Omental fat pad (tissue), 4 donors: ENCODE results near the gene AKAP7. TPM values are rescaled to one million over a fixed set of nuclear protein-coding genes. Genes with fewer than 3 reads are reported as not detected.

ENCODE experiments used
- ATAC-seq: fragments of 150-250 bp; one replicate; pipeline ENCODE4 v1.9.1; 2016; ENCODE audit warnings: mild to moderate bottlenecking, moderate library complexity; ENCODE audit not compliant: low FRiP score
- DNase-seq: peaks from one replicate; pipeline ENCODE4 v3.0.0-alpha.2; 2019; ENCODE audit warnings: low spot score
- CTCF ChIP-seq, 3 donors: fragments of 450-650 bp; IDR thresholded peaks; one replicate each; pipeline ENCODE4 v1.5.1; 2016 to 2017; ENCODE audit warnings: antibody characterized with exemption in 3 of 3, mild to moderate bottlenecking in 3 of 3, moderate library complexity in 2 of 3
- total RNA-seq, 4 donors: library from RNA; depleted of rRNA; stranded (reverse); fragments of >200 nt; gene quantifications; one replicate each; pipeline ENCODE4 v1.1.0, GENCODE V29; 2016

Gene AKAP7
- total RNA-seq, 4 donors from 2014 or later, result 8.1 to 16.6 (median 10.7) TPM

GRCh38 chr6:131303338-131303930, 168.2 kb downstream of the AKAP7 start:
- ATAC-seq, result no peak
- no peak for TF ChIP-seq CTCF (IDR thresholded peaks at IDR 0.05)
- no peak for DNase-seq

GRCh38 chr6:131305037-131305850, 170.0 kb downstream of the AKAP7 start:
- DNase-seq (no peak), ATAC-seq (no peak)
- no peak for TF ChIP-seq CTCF (IDR thresholded peaks at IDR 0.05)

GRCh38 chr6:131309437-131309836, 174.2 kb downstream of the AKAP7 start:
- ATAC-seq, result no peak
- TF ChIP-seq CTCF (IDR thresholded peaks at IDR 0.05), result no peak

GRCh38 chr6:131314838-131315237, 179.6 kb downstream of the AKAP7 start:
- no peak for ATAC-seq
- TF ChIP-seq CTCF (IDR thresholded peaks at IDR 0.05), result no peak
- DNase-seq, result no peak

More at GRCh38 chr6:131309437-131309836, 174.2 kb downstream of the AKAP7 start:
- DNase-seq, result no peak

- no peak for TF ChIP-seq CTCF (IDR thresholded peaks at IDR 0.05)
- ATAC-seq, result no peak
- no peak for DNase-seq
These were observed 181.4 kb downstream of the AKAP7 start for GRCh38 chr6:131316654-131317053.

GRCh38 chr6:131317516-131317915, 182.2 kb downstream of the AKAP7 start:
- no peak for TF ChIP-seq CTCF (IDR thresholded peaks at IDR 0.05)
- DNase-seq, result no peak
- ATAC-seq, result no peak

GRCh38 chr6:131321589-131321988, 186.3 kb downstream of the AKAP7 start:
- DNase-seq, result no peak
- no peak for TF ChIP-seq CTCF (IDR thresholded peaks at IDR 0.05)
- ATAC-seq, result no peak
